WERI-Rb-1 (cell line): ENCODE measurements around the gene MYT1.
A peak's percentile ranks its signal among the peaks of the same experiment; 100 is the strongest.

Experiments
- DNase-seq: peaks from one replicate; pipeline ENCODE4 v3.0.0-alpha.2; 2020
- H3K27ac ChIP-seq: fragments of 250-450 bp; sonication (Bioruptor Pico); 2 replicates; pipeline ENCODE4 v1.5.1; 2020; ENCODE audit warnings: mild to moderate bottlenecking, moderate library complexity
- H3K27me3 ChIP-seq: fragments of 250-450 bp; sonication (Bioruptor Pico); 2 replicates; pipeline ENCODE4 v1.5.1; 2021; ENCODE audit warnings: mild to moderate bottlenecking, low read depth, moderate library complexity; ENCODE audit not compliant: insufficient read depth, severe bottlenecking
- H3K36me3 ChIP-seq: fragments of 250-450 bp; sonication (Bioruptor Pico); 2 replicates; pipeline ENCODE4 v1.5.1; 2020; ENCODE audit warnings: mild to moderate bottlenecking, moderate library complexity
- H3K4me3 ChIP-seq: 2 replicates; pipeline ENCODE4 v1.5.1; 2011; ENCODE audit warnings: low read depth, mild to moderate bottlenecking, control low read depth, low read length
- H3K9me3 ChIP-seq: fragments of 250-450 bp; sonication (Bioruptor Pico); 2 replicates; pipeline ENCODE4 v1.5.1; 2021; ENCODE audit warnings: mild to moderate bottlenecking, moderate library complexity; ENCODE audit not compliant: severe bottlenecking
- TF ChIP-seq, protein P1 (sequence below): IDR thresholded peaks from 2 replicates; pipeline ENCODE4 v1.5.1; 2011; ENCODE audit warnings: low read depth, mild to moderate bottlenecking, control low read depth, inconsistent platforms, low read length

MYT1 gene

DNA sequence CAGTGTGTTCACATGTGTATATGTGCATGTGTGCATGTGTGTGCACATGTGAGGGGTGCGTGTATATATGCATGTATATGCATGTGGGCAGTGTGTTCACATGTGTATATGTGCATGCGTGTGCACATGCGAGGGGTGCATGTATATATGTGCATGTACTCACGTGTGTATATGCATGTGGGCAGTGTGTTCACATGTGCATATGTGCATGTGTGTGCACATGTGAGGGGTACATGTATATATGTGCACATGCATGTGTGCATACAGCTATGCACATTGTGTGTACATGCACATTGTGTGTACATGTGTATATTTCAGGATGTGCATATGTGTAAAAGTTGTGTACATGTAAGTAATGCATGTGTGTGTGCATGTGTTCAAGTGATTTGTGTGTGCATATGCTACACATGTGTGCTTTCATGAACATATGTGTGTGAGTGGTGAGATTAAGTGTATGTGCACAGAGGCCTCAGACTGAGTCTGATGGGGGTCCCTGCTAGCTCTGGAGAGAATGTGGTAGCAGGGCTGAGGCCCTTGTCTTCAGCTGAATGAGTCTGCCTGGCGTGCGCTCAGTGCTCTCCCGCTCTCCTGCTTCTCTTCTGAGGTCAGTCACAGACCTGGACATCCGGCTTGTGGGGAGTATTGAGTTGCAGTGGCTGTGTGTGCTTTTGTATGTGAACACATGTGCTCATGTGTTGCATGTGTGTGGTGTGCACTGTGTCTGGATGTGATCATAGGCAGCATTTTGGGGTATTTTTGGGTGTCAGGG lies 19.9 kb upstream of the MYT1 start:
- Histone ChIP-seq H3K36me3 (no peaks in the 10 kb centered on the region), H3K9me3 (no peaks in the 10 kb centered on the region), H3K4me3 (no peak overlapping the region), H3K27me3 (no peaks in the 10 kb centered on the region), H3K27ac (no peak overlapping the region)
- DNase-seq: no peak
- TF ChIP-seq, protein P1, sequence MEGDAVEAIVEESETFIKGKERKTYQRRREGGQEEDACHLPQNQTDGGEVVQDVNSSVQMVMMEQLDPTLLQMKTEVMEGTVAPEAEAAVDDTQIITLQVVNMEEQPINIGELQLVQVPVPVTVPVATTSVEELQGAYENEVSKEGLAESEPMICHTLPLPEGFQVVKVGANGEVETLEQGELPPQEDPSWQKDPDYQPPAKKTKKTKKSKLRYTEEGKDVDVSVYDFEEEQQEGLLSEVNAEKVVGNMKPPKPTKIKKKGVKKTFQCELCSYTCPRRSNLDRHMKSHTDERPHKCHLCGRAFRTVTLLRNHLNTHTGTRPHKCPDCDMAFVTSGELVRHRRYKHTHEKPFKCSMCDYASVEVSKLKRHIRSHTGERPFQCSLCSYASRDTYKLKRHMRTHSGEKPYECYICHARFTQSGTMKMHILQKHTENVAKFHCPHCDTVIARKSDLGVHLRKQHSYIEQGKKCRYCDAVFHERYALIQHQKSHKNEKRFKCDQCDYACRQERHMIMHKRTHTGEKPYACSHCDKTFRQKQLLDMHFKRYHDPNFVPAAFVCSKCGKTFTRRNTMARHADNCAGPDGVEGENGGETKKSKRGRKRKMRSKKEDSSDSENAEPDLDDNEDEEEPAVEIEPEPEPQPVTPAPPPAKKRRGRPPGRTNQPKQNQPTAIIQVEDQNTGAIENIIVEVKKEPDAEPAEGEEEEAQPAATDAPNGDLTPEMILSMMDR: no peak

DNA sequence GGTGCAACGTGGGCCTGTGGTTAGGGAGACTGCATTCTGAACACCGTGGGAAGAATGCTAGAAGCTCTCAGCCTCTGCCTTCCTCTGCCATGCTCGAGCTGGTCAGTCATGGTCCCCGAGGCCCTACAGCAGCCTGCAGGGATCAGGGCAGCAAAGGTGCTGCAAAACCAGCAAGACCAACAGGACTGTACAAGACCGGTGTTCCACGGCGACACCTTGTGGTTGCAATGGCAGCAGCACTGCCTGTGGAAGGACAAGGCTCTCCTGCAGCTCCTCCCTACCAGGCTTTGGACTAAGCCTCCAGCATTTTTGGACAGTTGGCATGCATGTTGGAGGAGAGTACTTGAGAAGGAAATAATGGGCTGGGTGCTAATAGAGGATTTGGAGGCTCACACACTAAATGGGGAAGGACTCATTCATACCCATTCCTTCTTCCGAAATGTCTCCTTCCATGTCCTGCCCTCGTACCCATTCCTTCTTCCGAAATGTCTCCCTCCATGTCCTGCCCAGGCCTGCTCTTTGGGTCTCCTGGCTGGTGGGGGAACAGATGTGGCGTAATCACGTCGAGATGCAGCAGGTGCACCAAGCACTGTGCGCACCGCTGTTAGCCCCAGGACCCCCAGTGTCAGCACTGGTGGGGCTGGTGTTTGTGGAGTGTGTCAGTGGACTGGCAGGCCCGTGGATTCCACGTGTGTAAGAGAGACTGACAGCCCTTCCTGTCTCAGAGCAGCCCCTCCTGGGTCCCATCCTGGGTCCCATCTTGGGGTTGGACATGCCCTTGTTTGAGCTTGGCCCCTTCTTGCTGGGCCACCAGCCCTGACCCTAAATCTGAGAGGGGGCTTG lies 18.6 kb upstream of the MYT1 start:
- no peaks in the 10 kb centered on the region for H3K36me3 ChIP-seq
- DNase-seq: peak; percentile 35
- H3K4me3 ChIP-seq: no peak overlapping the region

DNA sequence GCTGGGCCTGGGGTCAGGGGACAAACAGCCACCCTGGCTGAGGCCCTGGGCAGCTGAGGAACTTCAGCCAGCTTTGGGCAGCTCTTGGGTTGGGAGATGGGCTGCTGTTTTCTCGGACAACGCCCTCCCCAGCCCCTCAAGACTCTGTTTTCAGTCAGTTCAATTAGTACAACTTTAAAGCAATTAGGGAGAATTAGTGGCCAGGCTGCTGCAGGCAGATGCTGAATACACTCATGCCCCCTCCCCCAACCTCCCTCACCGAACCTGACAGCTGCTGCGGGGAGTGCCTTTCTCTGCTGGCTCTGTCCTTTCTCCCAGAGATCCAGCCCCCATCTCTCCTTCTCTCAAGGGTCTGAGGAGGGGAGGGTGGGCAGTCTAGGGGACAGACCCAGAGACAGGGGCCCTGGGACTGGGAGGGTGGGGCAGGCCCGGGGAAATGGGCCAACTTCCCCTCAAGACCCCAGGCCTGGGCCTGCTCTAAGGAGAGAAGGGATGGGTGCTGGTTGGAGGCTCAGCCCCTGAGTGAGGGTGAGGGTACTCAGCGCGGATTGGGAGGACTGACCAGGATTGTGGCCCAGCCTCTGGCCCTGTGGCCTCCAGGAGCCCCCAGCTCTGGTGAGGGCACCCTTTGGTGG lies 17.8 kb upstream of the MYT1 start:
- peak; percentile 33 for DNase-seq
- no peak overlapping the region for H3K27ac ChIP-seq
- TF ChIP-seq, protein P1: no peak
- no peaks in the 10 kb centered on the region for H3K27me3 ChIP-seq
- H3K4me3 ChIP-seq: no peak overlapping the region
- no peaks in the 10 kb centered on the region for H3K36me3 ChIP-seq
- H3K9me3 ChIP-seq: no peaks in the 10 kb centered on the region

More for the DNA sequence above, 18.6 kb upstream of the MYT1 start:
- TF ChIP-seq, protein P1: peak; percentile 47; the same call in 1 of the 2 replicates
- Histone ChIP-seq H3K9me3 (no peaks in the 10 kb centered on the region), H3K27ac (no peak overlapping the region), H3K27me3 (no peaks in the 10 kb centered on the region)

DNA sequence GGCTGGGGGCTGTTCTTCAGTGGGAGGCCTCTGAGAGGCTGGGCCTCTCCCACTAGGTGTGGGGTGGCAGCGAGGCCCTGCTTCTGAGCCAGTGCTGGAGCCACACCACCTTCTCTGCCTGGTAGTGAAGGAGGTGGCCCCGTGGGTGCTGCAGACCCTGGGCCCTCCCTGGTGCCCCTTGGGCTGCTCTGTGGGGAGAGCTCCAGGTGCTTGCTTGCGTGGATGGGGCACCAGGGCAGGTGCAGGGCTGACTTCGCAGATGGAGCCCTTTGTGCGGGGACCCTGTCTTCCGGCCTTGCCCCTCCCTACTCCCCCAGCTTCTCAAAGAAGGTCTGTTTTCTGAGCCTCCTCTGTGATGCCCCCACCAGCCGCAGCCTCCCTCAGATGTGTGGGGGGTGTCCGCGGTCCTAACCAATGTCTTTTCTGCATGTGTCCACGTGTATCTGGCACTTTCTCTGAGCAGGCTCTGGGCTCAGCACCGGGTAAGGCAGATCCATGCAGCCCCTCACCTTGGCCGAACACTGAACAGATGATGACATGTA lies 17.2 kb upstream of the MYT1 start:
- no peaks in the 10 kb centered on the region for H3K36me3 ChIP-seq
- no peak overlapping the region for H3K27ac ChIP-seq
- TF ChIP-seq, protein P1: no peak
- no peak overlapping the region for H3K4me3 ChIP-seq
- no peak for DNase-seq
- no peaks in the 10 kb centered on the region for H3K9me3 ChIP-seq
- no peaks in the 10 kb centered on the region for H3K27me3 ChIP-seq

DNA sequence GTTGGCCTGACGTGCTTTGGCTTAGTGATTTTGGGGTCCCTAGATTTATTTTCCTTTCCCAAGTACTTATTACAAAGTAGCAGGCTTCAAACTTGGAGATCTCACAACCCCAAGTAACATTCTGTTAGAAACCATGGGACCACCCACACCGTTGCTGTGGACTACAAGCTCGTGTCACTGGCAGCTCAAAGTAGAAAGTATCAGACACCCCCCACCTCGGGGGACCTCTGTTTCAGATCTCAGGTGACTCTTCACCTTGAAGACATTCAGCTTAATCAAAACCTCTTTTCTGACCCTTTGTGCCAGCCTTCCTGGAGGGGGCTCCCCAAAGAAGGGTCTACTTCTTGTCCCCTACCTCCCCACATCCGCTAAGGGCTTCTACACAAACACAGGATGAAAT lies 15.7 kb upstream of the MYT1 start:
- Histone ChIP-seq H3K27ac (no peak overlapping the region), H3K36me3 (no peaks in the 10 kb centered on the region), H3K9me3 (no peaks in the 10 kb centered on the region), H3K27me3 (no peaks in the 10 kb centered on the region), H3K4me3 (no peak overlapping the region)
- TF ChIP-seq, protein P1: no peak
- no peak for DNase-seq
